GM19463 (cell line): ENCODE measurements around the gene RBFOX1.

Source experiments
- ATAC-seq: cut with Tn5 transposase; IDR thresholded peaks from one replicate; pipeline ENCODE4 v1.9.1; 2021; ENCODE audit warnings: mild to moderate bottlenecking, moderate library complexity; ENCODE audit not compliant: unreplicated experiment

The RBFOX1 gene

GRCh38 chr16:7651803-7652570 is 319.3 kb downstream of the RBFOX1 start:
- no peak for ATAC-seq

- no peak for ATAC-seq
Observed at GRCh38 chr16:7653746-7654461, 321.3 kb downstream of the RBFOX1 start.

GRCh38 chr16:7675628-7676027 is 343.0 kb downstream of the RBFOX1 start:
- ATAC-seq: no peak

GRCh38 chr16:7680296-7680695 is 347.7 kb downstream of the RBFOX1 start:
- no peak for ATAC-seq

GRCh38 chr16:7688811-7689210 is 356.2 kb downstream of the RBFOX1 start:
- no peak for ATAC-seq

GRCh38 chr16:7689234-7689633 is 356.6 kb downstream of the RBFOX1 start:
- ATAC-seq: no peak

GRCh38 chr16:7691533-7691932 is 358.9 kb downstream of the RBFOX1 start:
- no peak for ATAC-seq

- ATAC-seq: no peak
Observed at GRCh38 chr16:7703672-7704071, 371.0 kb downstream of the RBFOX1 start.

- no peak for ATAC-seq
Observed at GRCh38 chr16:7705885-7706284, 373.2 kb downstream of the RBFOX1 start.

- no peak for ATAC-seq
Observed at GRCh38 chr16:7709186-7709585, 376.5 kb downstream of the RBFOX1 start.

- ATAC-seq: no peak
Observed at GRCh38 chr16:7713244-7713643, 380.6 kb downstream of the RBFOX1 start.

- ATAC-seq: no peak
Observed at GRCh38 chr16:7714775-7715174, 382.1 kb downstream of the RBFOX1 start.

GRCh38 chr16:7716660-7717550 is 384.3 kb downstream of the RBFOX1 start:
- ATAC-seq: no peak

GRCh38 chr16:7722761-7723160 is 390.1 kb downstream of the RBFOX1 start:
- ATAC-seq: no peak

- ATAC-seq: no peak
Observed at GRCh38 chr16:7731141-7731540, 398.5 kb downstream of the RBFOX1 start.

- ATAC-seq: no peak
Observed at GRCh38 chr16:7736138-7736665, 403.6 kb downstream of the RBFOX1 start.

GRCh38 chr16:7742626-7743025 is 410.0 kb downstream of the RBFOX1 start:
- ATAC-seq: no peak

GRCh38 chr16:7744546-7745264 is 412.1 kb downstream of the RBFOX1 start:
- no peak for ATAC-seq

GRCh38 chr16:7745276-7745675 is 412.6 kb downstream of the RBFOX1 start:
- no peak for ATAC-seq

- no peak for ATAC-seq
Observed at GRCh38 chr16:7746941-7747340, 414.3 kb downstream of the RBFOX1 start.
